ENCODE measurements around the gene COL1A1.

GRCh38 chr17:50184611-50185398 lies 16.6 kb downstream of the COL1A1 start:
- TF ChIP-seq POLR2A (IDR thresholded peaks at IDR 0.05) = no peak
- no peak for TF ChIP-seq CTCF (IDR thresholded peaks at IDR 0.05)

Data from body of pancreas (tissue), 4 donors.